GM06990 (cell line): ENCODE results near the gene CHEK2.
"Not testable (repeated sequence)": the region's sequence is repeated elsewhere in the genome, so short reads cannot be mapped to it uniquely, and the experiment has no call there.

Experiments
- DNase-seq: peaks from one replicate; pipeline ENCODE4 v3.0.0-alpha.2; 2011; ENCODE audit not compliant: insufficient read length; ENCODE audit errors: extremely low read depth
- H3K27me3 ChIP-seq: replicated peaks from 2 replicates; pipeline ENCODE4 v1.6.0; 2011; ENCODE audit warnings: low read length; ENCODE audit not compliant: control insufficient read depth, insufficient read depth
- H3K36me3 ChIP-seq: 2 replicates; pipeline ENCODE4 v1.5.1; 2011; ENCODE audit warnings: low read length; ENCODE audit not compliant: control insufficient read depth, insufficient read depth
- H3K4me3 ChIP-seq: replicated peaks from 2 replicates; pipeline ENCODE4 v1.5.1; 2011; ENCODE audit warnings: low read depth, mild to moderate bottlenecking, control low read depth, low read length
- CTCF ChIP-seq: IDR thresholded peaks from 2 replicates; pipeline ENCODE4 v1.5.1; 2011; ENCODE audit warnings: low read length, control low read depth, mild to moderate bottlenecking, inconsistent platforms; ENCODE audit not compliant: insufficient read depth, poor library complexity, severe bottlenecking

CHEK2 gene

GRCh38 chr22:28682966-28683365 lies 58.7 kb downstream of the CHEK2 start:
- not testable (repeated sequence) for H3K36me3 ChIP-seq, H3K27me3 ChIP-seq, H3K4me3 ChIP-seq, DNase-seq

GRCh38 chr22:28680813-28681490 lies 60.7 kb downstream of the CHEK2 start:
- DNase-seq, H3K27me3 ChIP-seq, H3K4me3 ChIP-seq, H3K36me3 ChIP-seq: not testable (repeated sequence)

- not testable (repeated sequence) for H3K27me3 ChIP-seq, H3K36me3 ChIP-seq
- peak within 1 kb of the TSS; percentile 63 for H3K4me3 ChIP-seq
- peak; percentile 65 for DNase-seq
Observed at GRCh38 chr22:28679611-28680287, 61.9 kb downstream of the CHEK2 start, which contains the start of gene TTC28. Gene TTC28, minus strand, starts transcription at chr22:28679840. Its CDS starts 117 bp downstream, at chr22:28679723.

- not testable (repeated sequence) for H3K36me3 ChIP-seq, H3K27me3 ChIP-seq
- peak; percentile 39 for DNase-seq
- H3K4me3 ChIP-seq, result peak overlapping the region; percentile 63
Observed at GRCh38 chr22:28678778-28679610, 62.6 kb downstream of the CHEK2 start.

- H3K36me3 ChIP-seq, H3K4me3 ChIP-seq, H3K27me3 ChIP-seq, DNase-seq: not testable (repeated sequence)
Observed at GRCh38 chr22:28678170-28678569, 63.5 kb downstream of the CHEK2 start.

GRCh38 chr22:28674121-28674563 lies 67.5 kb downstream of the CHEK2 start:
- TF ChIP-seq CTCF, result no peak
- no peak overlapping the region for H3K4me3 ChIP-seq
- no peaks in the 10 kb centered on the region for H3K36me3 ChIP-seq
- H3K27me3 ChIP-seq, result no peaks in the 10 kb centered on the region
- peak; percentile 25 for DNase-seq

- Histone ChIP-seq H3K27me3 (no peaks in the 10 kb centered on the region), H3K36me3 (no peaks in the 10 kb centered on the region), H3K4me3 (no peak overlapping the region)
- no peak for TF ChIP-seq CTCF
- no peak for DNase-seq
Observed at GRCh38 chr22:28670756-28671155, 70.9 kb downstream of the CHEK2 start.

GRCh38 chr22:28670161-28670560 lies 71.5 kb downstream of the CHEK2 start:
- Histone ChIP-seq H3K4me3 (no peak overlapping the region), H3K27me3 (no peaks in the 10 kb centered on the region)
- no peak for TF ChIP-seq CTCF

More at GRCh38 chr22:28670161-28670560, 71.5 kb downstream of the CHEK2 start:
- DNase-seq, result no peak
- H3K36me3 ChIP-seq, result no peaks in the 10 kb centered on the region
